ENCODE measurements around the gene SLC25A42.
"Not testable (repeated sequence)": the region's sequence is repeated elsewhere in the genome, so short reads cannot be mapped to it uniquely, and the experiment has no call there.

Gene SLC25A42

GRCh38 chr19:19071897-19072296 is 8.1 kb downstream of the SLC25A42 start:
- DNase-seq = no peak

DNA sequence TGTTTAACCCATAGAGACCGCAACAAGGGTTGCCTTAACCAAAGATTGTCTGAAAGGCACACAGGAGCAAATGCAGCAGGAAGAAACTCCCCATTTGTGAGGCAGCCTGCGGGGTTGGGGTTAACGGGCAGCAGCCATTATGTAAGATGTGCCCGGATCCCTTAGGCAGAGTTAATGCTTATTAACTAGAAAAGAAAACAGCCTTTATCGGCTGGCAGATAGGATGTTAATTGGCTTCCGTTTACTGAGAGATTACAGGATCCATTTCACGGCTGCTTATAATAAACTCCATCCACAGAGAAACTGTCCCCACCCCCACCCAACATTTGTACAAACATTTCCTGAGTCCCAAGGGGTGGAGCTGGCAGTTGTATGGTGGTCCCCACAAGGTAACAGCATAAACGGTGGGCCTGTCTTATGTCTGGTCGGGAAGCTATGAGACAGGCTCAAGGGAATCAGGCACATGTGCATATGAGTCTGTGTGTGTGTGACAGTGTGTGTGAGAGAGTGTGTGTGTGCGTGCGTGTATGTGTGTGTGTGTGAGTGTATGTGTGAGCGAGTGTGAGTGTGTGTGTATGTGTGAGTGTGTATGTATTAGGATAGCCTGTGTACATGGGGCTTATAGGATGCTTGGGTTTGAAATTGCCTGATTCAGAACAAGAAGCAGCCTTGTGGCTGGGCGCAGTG is 10.5 kb downstream of the SLC25A42 start:
- no peak for DNase-seq

DNA sequence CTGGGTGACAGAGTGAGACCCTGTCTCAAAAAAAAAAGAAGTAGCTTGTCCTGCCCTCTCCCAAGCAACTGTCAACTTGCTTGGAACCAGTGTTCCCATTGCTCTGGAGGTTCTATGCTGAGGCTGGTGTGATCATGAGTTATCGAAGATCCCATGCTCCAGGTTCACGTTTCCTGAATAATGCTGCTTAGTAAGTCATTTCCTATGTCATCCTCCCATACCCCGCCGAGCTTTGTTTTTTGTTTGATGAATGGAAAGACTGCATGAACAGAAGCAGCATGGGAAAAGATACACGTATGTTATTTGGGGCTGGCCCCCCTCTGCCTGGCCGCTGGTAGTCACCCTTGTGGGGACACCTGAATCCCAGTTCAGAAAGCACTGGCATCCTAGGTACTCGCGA is 11.3 kb downstream of the SLC25A42 start:
- DNase-seq = no peak

GRCh38 chr19:19076476-19076875 is 12.7 kb downstream of the SLC25A42 start:
- DNase-seq = no peak

- DNase-seq = no peak
These were observed 13.3 kb downstream of the SLC25A42 start for GRCh38 chr19:19077103-19077502.

GRCh38 chr19:19078801-19079200 is 15.0 kb downstream of the SLC25A42 start:
- no peak for DNase-seq

DNA sequence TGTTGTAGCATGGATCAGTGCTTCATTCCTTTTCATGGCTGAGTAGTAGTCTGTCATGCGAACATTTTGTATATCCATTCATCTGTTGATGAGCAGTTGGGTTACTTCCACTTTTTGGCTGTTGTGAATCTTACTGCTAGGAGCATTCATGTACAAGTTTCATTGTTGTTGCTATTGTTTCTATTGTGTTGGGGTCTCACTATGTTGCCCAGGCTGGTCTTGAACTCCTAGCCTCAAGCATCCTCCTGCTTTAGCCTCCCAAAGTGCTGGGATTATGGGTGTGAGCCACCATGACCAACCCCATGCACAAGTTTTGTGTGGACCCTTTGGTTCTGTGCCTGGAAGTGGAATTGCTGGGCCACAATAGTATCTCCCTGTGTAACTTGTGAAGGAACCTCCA is 15.8 kb downstream of the SLC25A42 start:
- DNase-seq = no peak

- no peak for DNase-seq
These were observed 17.9 kb downstream of the SLC25A42 start for GRCh38 chr19:19081642-19082151.

GRCh38 chr19:19083413-19084178 is 19.8 kb downstream of the SLC25A42 start:
- no peak for DNase-seq

DNA sequence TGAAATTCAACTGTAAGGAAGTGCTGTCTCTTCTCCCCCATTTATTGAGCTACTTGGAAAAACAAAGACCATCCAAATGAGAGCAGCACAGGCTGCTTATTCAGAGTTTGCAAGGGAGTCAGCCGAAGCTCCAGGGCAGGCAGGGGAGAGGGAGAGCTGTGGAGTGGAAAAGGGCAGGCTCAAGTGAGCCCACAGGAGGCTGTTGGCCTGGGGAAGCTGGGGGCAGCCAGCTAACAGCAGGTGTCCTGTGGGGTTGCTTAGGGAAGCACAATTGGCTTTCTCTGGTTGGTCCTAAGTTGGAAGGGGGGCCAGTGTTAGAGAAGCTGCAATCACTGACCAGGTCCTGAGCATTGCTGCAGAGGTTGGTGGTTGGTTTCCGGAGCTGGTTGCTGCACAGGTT is 23.9 kb downstream of the SLC25A42 start:
- DNase-seq = no peak

DNA sequence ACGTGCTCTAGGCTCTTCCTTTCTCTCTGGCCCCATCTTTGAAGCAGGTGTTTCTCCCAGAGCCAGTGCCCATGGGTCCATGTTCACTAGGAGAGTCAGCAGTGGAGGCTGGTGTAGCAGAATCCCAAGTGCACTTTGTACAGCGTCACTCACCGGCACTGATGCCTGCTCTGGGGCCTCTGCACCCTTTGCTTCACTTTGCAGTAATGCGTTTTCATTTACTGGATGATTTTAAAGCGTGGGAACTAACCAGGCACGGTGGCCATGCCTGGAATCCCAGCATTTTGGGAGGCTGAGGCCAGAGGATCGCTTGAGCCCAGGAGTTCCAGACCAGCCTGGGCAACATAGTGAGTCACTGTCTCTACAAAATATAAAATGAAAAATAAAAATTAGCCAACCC is 30.7 kb downstream of the SLC25A42 start:
- DNase-seq = no peak

- no peak for DNase-seq
These were observed 31.9 kb downstream of the SLC25A42 start for GRCh38 chr19:19095691-19096090.

GRCh38 chr19:19096641-19097627 is 33.1 kb downstream of the SLC25A42 start:
- no peak for DNase-seq

DNA sequence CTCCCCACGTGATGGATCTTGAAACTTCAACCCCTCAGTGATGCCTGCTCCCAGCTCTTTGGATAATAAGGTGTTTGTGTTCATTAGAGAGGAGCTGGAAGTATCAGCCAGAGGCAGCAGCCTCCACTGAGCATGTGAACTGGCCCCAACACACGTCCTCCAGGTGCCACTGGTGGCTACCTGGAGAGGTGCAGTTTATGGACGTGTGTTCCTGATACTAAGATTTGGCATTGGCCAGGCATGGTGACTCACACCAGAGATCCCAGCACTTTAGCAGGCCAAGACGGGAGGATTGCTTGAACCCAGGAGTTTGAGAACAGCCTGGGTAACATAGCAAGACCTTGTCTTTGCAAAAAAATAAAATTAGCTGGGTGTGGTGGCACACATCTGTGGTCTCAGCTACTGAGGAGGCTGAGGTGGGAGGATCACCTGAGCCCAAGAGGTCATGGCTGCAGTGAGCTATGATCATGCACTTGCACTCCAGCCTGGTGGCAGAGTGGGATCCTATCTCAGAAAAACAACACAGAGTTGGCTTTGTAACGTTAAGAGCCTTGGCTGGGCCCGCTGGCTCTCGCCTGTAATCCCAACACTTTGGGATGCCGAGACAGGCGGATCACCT is 34.4 kb downstream of the SLC25A42 start:
- DNase-seq = no peak

GRCh38 chr19:19098703-19099632 is 35.2 kb downstream of the SLC25A42 start:
- no peak for DNase-seq

DNA sequence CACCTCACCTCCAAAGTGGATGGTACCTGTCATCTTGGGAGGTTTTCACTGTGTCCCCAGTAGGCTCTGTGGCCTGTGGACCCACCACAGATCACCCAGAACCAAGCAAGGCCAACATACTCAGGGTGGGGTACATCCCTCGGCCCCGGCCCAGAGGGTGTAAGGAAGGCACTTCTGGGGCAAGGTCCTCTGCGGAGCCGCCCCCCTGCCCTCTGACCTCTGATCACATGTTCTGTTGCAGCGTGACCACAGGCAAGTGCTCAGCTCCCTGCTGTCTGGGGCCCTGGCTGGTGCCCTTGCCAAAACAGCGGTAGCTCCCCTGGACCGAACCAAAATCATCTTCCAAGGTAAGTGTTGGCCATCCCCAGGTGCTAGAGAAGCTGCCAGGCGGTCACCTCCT is 37.7 kb downstream of the SLC25A42 start:
- no peak for DNase-seq

GRCh38 chr19:19102566-19102965 is 38.8 kb downstream of the SLC25A42 start:
- not testable (repeated sequence) for DNase-seq

- no peak for DNase-seq
These were observed 39.4 kb downstream of the SLC25A42 start for GRCh38 chr19:19103167-19103566.

DNA sequence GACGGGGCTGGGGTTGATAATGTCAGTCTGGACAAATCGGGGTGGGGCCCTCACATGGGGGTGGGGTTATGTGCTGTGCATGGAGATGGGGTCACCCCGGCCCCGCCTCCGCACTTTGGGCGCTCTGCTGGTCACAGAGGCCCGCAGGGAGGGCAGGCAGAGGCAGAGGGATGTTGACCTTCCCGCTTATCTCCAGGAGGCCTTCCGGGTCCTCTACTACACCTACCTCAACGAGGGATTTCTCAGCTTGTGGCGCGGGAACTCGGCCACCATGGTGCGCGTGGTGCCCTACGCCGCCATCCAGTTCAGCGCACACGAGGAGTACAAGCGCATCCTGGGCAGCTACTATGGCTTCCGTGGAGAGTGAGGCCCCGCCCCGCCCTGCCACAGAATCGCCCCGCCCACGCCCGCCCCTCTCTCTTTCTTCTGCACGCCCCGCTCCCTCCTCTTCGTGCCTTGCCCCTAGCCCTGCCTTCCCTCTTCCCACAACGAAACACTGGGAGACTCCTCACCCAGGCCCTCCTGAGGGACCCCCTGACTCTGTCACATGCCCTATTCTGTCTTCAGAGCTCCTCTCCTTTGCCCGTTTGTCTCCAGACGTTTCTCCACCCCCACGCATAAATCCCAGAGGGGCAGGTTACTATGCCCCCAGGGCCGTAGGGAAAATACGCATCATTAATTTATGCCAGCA is 41.7 kb downstream of the SLC25A42 start:
- no peak for DNase-seq

- DNase-seq = no peak
These were observed 42.3 kb downstream of the SLC25A42 start for GRCh38 chr19:19106056-19106551.

DNA sequence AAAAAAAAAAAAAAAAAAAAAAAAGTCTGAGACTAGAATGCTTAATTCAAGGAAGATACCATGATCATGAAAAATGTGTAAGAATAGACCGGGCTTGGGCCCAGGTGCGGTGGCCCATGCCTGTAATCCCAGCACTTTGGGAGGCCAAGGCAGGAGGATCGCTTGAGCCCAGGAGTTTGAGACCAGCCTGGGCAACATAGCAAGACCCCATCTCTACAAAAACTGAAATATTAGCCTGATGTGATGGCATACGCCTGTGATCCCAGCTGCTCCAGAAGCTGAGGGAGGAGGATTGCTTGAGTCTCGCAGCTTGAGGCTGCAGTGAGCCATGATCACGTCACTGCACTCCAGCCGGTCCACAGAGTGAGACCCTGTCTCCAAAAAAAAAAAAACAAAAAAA is 43.1 kb downstream of the SLC25A42 start:
- DNase-seq = not testable (repeated sequence)
